NT2/D1 (cell line): Measurements from ENCODE around the gene PRADC1.

Source experiments
- YY1 ChIP-seq: IDR thresholded peaks from 2 replicates; pipeline ENCODE4 v1.6.1; 2011; ENCODE audit not compliant: insufficient read length, insufficient read depth
- ZNF274 ChIP-seq: IDR thresholded peaks from 2 replicates; pipeline ENCODE4 v1.6.1; 2011; ENCODE audit warnings: mild to moderate bottlenecking, low read depth, low read length

DNA sequence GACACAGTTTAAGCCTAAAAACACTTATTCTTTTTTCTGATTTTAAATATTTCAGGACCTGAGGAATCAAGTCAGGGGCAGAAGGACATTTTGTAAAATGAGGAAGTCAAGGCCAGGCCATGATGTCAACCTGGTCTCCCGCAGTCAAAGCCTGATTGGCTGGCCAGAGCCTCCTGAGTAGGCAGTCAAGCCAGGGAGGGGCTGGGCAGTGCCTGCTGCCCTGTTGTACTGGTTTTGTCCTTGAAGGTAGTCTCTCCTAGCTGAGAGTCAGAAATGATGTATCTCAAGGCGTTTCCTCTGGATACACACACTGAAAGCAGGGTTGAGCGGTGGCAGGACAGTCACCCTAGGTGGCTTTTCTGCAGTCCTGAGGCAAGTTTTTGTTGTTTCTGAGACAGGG is 20.9 kb upstream of the PRADC1 start:
- TF ChIP-seq ZNF274 = no peak
- TF ChIP-seq YY1 = no peak
